ENCODE data around the gene ITGA8.

- TF ChIP-seq CTCF (IDR thresholded peaks at IDR 0.05) (no peak), POLR2A (IDR thresholded peaks at IDR 0.05) (no peak)
Measured at GRCh38 chr10:15567952-15568351, 151.8 kb downstream of the ITGA8 start.

Measured in heart left ventricle (tissue), 13 donors.